Embryonic facial prominence (tissue), 1 donor: ENCODE data around the gene VEGFC.

ENCODE experiments used
- DNase-seq: peaks from one replicate; pipeline ENCODE4 v3.0.0-alpha.2; 2016; ENCODE audit errors: extremely low spot score

The VEGFC gene

GRCh38 chr4:176792326-176793059 is at the start of gene VEGFC:
Gene VEGFC, minus strand, starts transcription at chr4:176792922. Its CDS starts 611 bp downstream, at chr4:176792311.
- no peak for DNase-seq

- no peak for DNase-seq
Measured at GRCh38 chr4:176841711-176842112, 49.0 kb upstream of the VEGFC start.

- DNase-seq = no peak
Measured at GRCh38 chr4:176840166-176840565, 47.4 kb upstream of the VEGFC start.

- DNase-seq = no peak
Measured at GRCh38 chr4:176839656-176840055, 46.9 kb upstream of the VEGFC start.

- DNase-seq = no peak
Measured at GRCh38 chr4:176838601-176839433, 46.1 kb upstream of the VEGFC start.

- no peak for DNase-seq
Measured at GRCh38 chr4:176837169-176837895, 44.6 kb upstream of the VEGFC start.

- DNase-seq = no peak
Measured at GRCh38 chr4:176834531-176834930, 41.8 kb upstream of the VEGFC start.

GRCh38 chr4:176833400-176834175 is 40.9 kb upstream of the VEGFC start:
- DNase-seq = no peak

- no peak for DNase-seq
Measured at GRCh38 chr4:176830971-176831370, 38.2 kb upstream of the VEGFC start.

GRCh38 chr4:176825586-176825985 is 32.9 kb upstream of the VEGFC start:
- no peak for DNase-seq

GRCh38 chr4:176824645-176825366 is 32.1 kb upstream of the VEGFC start:
- no peak for DNase-seq

- no peak for DNase-seq
Measured at GRCh38 chr4:176818531-176818930, 25.8 kb upstream of the VEGFC start.

- DNase-seq = no peak
Measured at GRCh38 chr4:176817204-176817603, 24.5 kb upstream of the VEGFC start.

- no peak for DNase-seq
Measured at GRCh38 chr4:176814770-176815169, 22.0 kb upstream of the VEGFC start.

- no peak for DNase-seq
Measured at GRCh38 chr4:176810481-176811249, 17.9 kb upstream of the VEGFC start.

GRCh38 chr4:176806778-176807375 is 14.2 kb upstream of the VEGFC start:
- DNase-seq = no peak

- no peak for DNase-seq
Measured at GRCh38 chr4:176805155-176805554, 12.4 kb upstream of the VEGFC start.

GRCh38 chr4:176800891-176801534 is 8.3 kb upstream of the VEGFC start:
- no peak for DNase-seq

- no peak for DNase-seq
Measured at GRCh38 chr4:176799653-176800052, 6.9 kb upstream of the VEGFC start.
